ENCODE measurements around the gene VDR.

Gene VDR

DNA sequence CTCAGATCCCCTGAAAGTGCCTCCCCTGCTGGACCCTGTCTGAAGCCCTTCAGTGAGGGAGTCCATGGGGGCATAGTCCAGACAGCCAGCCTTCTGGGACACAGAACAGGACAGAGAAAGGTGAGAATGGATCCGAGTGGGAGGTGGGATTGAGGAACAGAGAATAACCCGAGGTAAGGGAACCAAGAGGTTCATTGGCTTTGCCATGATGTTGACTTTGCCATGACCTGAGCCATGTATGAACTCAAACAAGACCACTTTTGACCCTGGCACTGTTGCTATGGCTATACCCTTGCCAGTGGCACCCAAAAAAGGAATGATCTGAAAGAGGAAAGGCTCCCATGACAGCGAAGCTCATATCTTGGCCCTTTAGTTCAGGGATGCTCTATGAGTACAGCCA is 22.6 kb upstream of the VDR start:
- DNase-seq, result no peak

DNA sequence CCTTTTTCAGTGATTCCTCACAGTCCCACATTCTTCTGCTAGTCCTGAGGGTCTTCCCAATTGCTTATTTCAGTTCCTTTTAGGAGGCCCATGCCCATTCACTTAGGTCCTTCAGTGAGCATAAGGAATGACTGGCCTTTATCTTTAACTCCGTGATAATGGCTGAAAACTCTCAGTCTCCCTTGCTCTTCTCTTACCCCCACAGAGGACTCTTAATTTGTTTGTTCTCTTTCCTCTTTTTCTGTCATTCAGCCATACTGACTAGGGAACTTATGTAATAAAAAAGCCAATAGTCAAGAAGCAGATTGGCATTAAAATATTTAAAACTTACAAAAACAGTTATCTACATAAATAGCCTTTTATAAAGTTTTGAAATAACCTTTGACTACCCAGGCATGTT is 17.1 kb upstream of the VDR start:
- no peak for DNase-seq

- DNase-seq, result no peak
Observed at GRCh38 chr12:47920913-47921312, 16.1 kb upstream of the VDR start.

DNA sequence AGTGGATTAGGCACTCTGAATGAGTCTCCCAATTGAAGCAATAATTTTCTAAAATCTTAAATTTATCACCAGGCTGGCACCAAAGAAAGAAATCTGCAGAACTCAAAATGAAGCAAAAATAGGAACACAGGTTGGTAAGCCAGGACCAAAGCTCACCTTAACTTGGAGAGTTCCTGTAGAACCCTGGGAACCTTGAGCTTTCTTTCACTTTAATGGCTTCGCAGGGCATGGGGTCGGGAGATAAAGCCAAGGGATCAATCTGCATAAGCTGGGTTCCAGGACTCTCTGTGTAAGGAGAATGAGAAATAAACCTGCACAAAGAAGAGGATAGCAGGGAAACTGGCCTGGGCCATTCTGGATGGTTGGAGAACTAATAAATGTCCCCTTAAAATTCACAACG is 8.3 kb upstream of the VDR start:
- DNase-seq, result no peak

DNA sequence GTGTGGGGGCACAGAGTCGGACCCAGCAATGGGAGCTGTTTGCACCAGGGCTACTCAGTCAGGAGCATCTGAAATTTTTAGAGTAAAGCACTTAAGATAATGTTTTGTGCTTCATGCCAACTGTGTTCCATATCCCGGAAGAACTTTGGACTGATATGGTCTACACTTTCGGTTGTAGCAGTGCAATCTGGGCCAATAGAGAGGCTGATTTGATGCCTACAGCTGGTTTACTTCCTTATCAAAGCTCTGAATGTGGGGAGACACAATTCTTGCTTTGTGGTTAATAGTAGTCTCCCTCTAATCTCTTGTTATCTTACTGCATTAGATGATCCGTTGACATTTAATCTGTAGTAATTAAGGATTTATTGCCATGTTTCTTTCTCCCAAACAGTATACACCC is 7.8 kb upstream of the VDR start:
- DNase-seq, result no peak

DNA sequence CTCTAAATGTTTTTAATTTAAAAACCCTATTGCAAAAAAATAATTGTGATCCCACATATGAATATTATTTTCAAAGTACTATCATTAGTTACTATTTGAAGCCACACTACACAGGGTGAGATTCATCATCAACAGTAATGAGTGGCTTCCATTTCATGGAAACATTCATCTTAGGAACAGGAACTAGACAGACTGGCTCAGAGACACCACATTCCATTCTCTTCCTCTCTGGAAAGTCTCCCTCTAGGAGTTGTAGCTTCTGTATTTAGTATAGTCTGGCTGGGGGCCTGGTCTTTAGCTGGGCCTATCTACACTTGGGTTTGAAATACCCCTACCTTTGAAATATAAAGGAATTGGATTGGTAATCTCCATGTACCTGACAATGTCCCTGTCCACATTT is 6.2 kb upstream of the VDR start:
- DNase-seq, result no peak

GRCh38 chr12:47910486-47910885 is 5.7 kb upstream of the VDR start:
- DNase-seq, result no peak

- DNase-seq, result no peak
Observed at GRCh38 chr12:47909839-47910465, 5.2 kb upstream of the VDR start.

DNA sequence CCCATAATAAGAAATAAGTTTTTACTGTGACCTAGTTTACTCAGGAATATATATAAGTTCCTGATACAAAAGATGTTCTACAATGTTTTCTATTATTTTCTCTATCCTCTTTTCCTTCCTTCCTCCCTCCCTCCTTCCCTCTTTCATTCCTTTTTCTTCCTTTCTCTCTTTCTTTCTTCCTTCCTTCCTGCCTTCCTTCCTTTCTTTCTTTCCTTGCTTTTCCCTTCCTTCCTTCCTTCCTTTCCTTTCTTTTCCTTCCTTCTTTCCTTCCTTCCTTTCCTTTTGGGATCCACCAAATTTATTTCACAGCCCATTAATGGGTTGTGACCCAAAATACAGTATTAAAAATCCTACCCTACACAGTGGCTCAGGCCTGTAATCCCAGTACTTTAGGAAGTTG is 3.9 kb upstream of the VDR start:
- no peak for DNase-seq

- DNase-seq, result no peak
Observed at GRCh38 chr12:47907851-47908454, 3.2 kb upstream of the VDR start.

DNA sequence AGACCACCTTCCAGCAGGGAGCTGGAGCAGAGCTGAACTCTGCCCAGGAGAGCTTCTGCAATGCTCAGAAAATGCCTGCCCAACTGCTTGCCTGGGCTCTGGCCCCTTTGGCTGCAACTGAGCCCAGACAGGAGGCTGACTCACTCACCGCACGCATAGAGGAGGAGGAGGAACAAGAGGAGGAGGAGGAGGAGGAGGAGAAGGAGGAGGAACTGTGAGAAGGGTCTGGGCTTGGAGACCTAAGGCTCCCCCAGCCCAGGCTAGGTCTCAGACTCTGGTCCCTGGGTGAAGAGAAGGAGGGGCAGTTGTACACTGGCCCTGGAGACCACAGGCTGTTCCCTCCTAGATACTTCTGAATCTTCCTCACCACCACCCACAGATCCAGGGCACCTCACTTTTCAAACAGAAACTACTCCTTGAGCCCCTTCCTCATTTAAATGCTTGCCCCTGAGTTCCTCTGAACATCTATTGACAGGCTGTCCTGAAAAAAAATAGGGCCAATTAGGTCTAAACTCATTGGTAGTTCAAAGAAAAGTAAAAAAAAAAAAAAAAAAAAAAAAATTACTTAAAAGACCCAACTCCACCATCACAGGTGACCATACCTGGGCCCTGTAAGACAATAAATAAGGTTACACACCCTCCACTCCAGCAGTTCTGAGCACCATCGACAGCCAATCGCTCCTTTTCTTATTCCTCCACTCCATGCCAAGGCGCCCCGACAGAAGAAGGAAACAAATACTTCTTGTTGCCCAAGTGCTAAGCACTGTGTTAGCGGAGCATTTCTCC is 674 bp downstream of the VDR start:
- DNase-seq, result peak; percentile 64

GRCh38 chr12:47903151-47903611 is 1.6 kb downstream of the VDR start:
- no peak for DNase-seq

- no peak for DNase-seq
Observed at GRCh38 chr12:47902131-47902639, 2.6 kb downstream of the VDR start.

DNA sequence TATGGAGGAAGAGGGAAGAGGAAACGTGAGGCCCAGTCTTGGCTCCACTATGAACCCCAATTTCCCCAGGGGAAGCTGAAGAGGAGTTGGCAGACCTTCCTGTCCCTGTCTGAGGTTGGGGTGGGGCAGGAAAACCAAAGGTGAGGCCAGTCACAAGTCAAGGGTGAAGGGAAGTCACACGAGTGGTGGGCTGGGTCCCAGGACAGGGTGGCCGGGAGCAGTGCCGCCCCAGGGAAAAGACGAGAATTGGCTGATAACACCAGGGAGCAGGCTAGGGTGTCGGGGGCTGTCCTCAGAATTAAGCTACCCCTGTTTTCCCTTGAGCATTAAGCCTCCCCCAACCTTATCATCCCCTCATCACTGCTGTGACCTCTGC is 3.1 kb downstream of the VDR start:
- DNase-seq, result no peak

GRCh38 chr12:47901063-47901717 is 3.6 kb downstream of the VDR start:
- peak; percentile 29 for DNase-seq

- peak; percentile 39 for DNase-seq
Observed at GRCh38 chr12:47900131-47901062, 4.4 kb downstream of the VDR start.

- DNase-seq, result no peak
Observed at GRCh38 chr12:47899466-47899865, 5.3 kb downstream of the VDR start.

DNA sequence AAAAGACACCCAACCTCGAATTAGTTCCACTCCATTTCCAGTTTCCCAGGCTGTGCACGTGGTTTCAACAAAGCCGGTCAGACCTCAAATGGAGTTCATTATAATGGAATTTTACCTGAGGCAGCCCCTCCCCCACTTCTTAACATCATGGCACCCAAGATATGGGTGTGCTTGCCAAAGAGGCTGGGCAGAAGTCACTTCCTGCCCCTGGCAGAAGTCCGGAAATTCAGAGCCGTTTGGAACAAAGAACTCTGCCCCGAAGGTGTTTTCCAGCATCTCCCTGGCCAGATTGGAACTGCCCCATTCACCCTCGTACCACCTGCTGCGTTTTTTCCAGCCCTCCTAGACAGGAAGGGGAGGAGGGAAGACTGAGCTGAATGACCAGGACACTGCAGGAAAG is 8.2 kb downstream of the VDR start:
- no peak for DNase-seq

GRCh38 chr12:47896022-47896421 is 8.8 kb downstream of the VDR start:
- DNase-seq, result no peak

GRCh38 chr12:47894652-47895051 is 10.1 kb downstream of the VDR start:
- no peak for DNase-seq

DNA sequence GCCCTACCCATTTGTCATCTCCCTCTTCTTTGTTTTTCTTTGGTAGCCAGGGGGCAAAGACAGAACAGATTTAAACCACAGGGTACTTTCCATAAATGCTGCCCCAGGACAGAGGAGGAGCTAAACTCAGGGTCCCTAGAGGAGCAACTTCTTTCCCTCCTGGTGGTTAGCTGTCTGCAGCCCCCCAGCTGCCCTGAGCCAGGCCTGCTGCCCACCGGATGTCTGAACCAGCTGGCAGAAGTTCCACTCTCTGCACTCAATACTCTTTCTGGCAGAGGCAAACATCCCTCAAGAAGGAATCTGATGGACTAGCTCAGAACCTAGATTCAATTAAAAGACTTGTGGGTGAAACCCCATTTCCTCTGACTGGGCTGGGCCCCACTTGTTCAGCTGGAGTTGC is 10.7 kb downstream of the VDR start:
- DNase-seq, result no peak

DNA sequence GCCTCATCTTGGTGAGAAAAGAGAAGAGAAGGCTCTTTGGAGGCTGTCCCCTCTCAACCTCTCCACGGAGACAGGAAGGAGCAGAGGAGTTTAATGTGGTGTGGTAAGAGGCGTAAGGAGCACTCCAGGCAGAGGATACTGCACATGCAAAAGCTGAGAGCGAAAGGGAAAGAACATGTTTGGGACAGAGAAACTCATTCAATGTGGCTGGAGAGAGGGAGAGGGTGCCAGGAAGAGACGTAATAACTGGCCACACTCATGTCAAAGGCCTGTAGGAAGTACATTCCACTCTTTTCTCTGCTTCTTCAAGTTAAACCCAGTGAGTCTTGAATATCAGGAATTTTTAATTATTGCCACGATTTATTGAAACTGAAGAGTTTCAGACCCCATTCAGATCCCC is 12.0 kb downstream of the VDR start:
- no peak for DNase-seq
